Dedifferentiated amniotic fluid mesenchymal stem cell (primary cell): ENCODE measurements around the gene LRIG1.

Experiments used
- DNase-seq: peaks from one replicate; pipeline ENCODE4 v3.0.0-alpha.2; 2016; ENCODE audit errors: extremely low spot score

LRIG1 gene

GRCh38 chr3:66489115-66489514 is 11.7 kb downstream of the LRIG1 start:
- DNase-seq = no peak

GRCh38 chr3:66488492-66488891 is 12.3 kb downstream of the LRIG1 start:
- no peak for DNase-seq

- no peak for DNase-seq
Measured at GRCh38 chr3:66487465-66487864, 13.4 kb downstream of the LRIG1 start.

- DNase-seq = peak; percentile 88
Measured at GRCh38 chr3:66486646-66487045, 14.2 kb downstream of the LRIG1 start.

GRCh38 chr3:66486202-66486601 is 14.6 kb downstream of the LRIG1 start:
- DNase-seq = no peak

GRCh38 chr3:66485291-66485968 is 15.4 kb downstream of the LRIG1 start:
- DNase-seq = peak; percentile 15

- no peak for DNase-seq
Measured at GRCh38 chr3:66484106-66484844, 16.5 kb downstream of the LRIG1 start.

- no peak for DNase-seq
Measured at GRCh38 chr3:66483409-66483906, 17.4 kb downstream of the LRIG1 start.

GRCh38 chr3:66483006-66483405 is 17.8 kb downstream of the LRIG1 start:
- no peak for DNase-seq

- no peak for DNase-seq
Measured at GRCh38 chr3:66482018-66482404, 18.8 kb downstream of the LRIG1 start.

- DNase-seq = no peak
Measured at GRCh38 chr3:66481071-66482017, 19.5 kb downstream of the LRIG1 start.

GRCh38 chr3:66480666-66481065 is 20.2 kb downstream of the LRIG1 start:
- no peak for DNase-seq

- DNase-seq = no peak
Measured at GRCh38 chr3:66479532-66479947, 21.3 kb downstream of the LRIG1 start.

GRCh38 chr3:66478960-66479359 is 21.9 kb downstream of the LRIG1 start:
- DNase-seq = no peak

- no peak for DNase-seq
Measured at GRCh38 chr3:66477856-66478255, 23.0 kb downstream of the LRIG1 start.

GRCh38 chr3:66476852-66477381 is 23.9 kb downstream of the LRIG1 start:
- DNase-seq = no peak

- no peak for DNase-seq
Measured at GRCh38 chr3:66475386-66476020, 25.3 kb downstream of the LRIG1 start.

- peak; percentile 30 for DNase-seq
Measured at GRCh38 chr3:66473692-66474091, 27.1 kb downstream of the LRIG1 start.

GRCh38 chr3:66473181-66473580 is 27.6 kb downstream of the LRIG1 start:
- DNase-seq = no peak

- DNase-seq = no peak
Measured at GRCh38 chr3:66472313-66473134, 28.3 kb downstream of the LRIG1 start.
